Right cardiac atrium (tissue), 5 donors: ENCODE results near the gene HOXA1. TPM values are rescaled to one million over a fixed set of nuclear protein-coding genes. Genes with fewer than 3 reads are reported as not detected.

Experiments
- ATAC-seq, 2 donors: fragments of 200-7000 bp; cut with Tn5 transposase; one replicate each; pipeline versions ENCODE4 v1.8.0 to v1.9.1; 2020; ENCODE audit warnings: moderate library complexity in 2 of 2, mild to moderate bottlenecking in 1 of 2
- DNase-seq, 3 donors: peaks; one replicate each; pipeline ENCODE4 v3.0.0-alpha.2; 2020
- H3K27ac ChIP-seq: one replicate; pipeline ENCODE4 v1.5.1; 2013; ENCODE audit warnings: mild to moderate bottlenecking, low read length, control low read depth, moderate library complexity
- H3K27me3 ChIP-seq: one replicate; pipeline ENCODE4 v1.6.1; 2013; ENCODE audit not compliant: control insufficient read depth, insufficient read depth
- H3K4me1 ChIP-seq: one replicate; pipeline ENCODE4 v1.6.1; 2013; ENCODE audit warnings: low read length; ENCODE audit not compliant: control insufficient read depth, insufficient read depth
- H3K4me3 ChIP-seq: one replicate; pipeline ENCODE4 v1.5.1; 2013; ENCODE audit warnings: low read length, control low read depth
- H3K9me3 ChIP-seq: one replicate; pipeline ENCODE4 v1.6.1; 2013; ENCODE audit warnings: low read length; ENCODE audit not compliant: control insufficient read depth
- WGBS: extraction: QIAGEN DNeasy Blood & Tissue Kit; methylation state at CpG from one replicate; pipeline ENCODE4 v1.1.7; 2013; 5-methylcytosine and 5-hydroxymethylcytosine counted together
- intact Hi-C, 4 donors: fragments of 100-400 bp; cut with DNase I; formaldehyde crosslinking; loops; one replicate each; pipeline versions ENCODE4 v1.11.0 to v1.14.0; 2022 to 2023
- polyA plus RNA-seq: library from polyadenylated mRNA; stranded (reverse); fragments of 200-250 nt; gene quantifications from one replicate; pipeline ENCODE4 v1.2.3, GENCODE V29; 2013
- total RNA-seq, 4 donors: library from RNA; stranded (reverse); fragmentation: NEBNext Ultra II Directional; extraction: Animal tissue kit (Norgen Biotek cat#: 25700); gene quantifications; one replicate each; pipeline ENCODE4 v1.2.1, GENCODE V29; 2021
- donor health status: healthy with polysubstance abuse.
- donor health status: DM: no; HTN: yes; CAD: no.
- donor health status: DM: no; HTN: no; CAD: no.
- donor health status: DM: no; HTN: yes; CAD: no; lungs with severe emphysema.
- donor health status: DM: yes; HTN: yes; CAD: no.

HOXA1 gene
- total and polyA plus RNA-seq, 5 donors, result 0.14 to 0.29 (median 0.15) TPM; not detected in 2

GRCh38 chr7:27093184-27093895 is 2.5 kb downstream of the HOXA1 start:
- 57% methylated on average over 6 of the region's 6 CpGs for WGBS
- intact Hi-C loops, result no loop called here
- Histone ChIP-seq H3K27ac (no peak overlapping the region), H3K9me3 (no peaks in the 10 kb centered on the region), H3K27me3 (peaks cover 2% of the 10 kb centered on the region), H3K4me1 (no peaks in the 10 kb centered on the region), H3K4me3 (no peak overlapping the region)
- DNase-seq (no peak), ATAC-seq (no peak)

- H3K27me3 ChIP-seq, result peaks cover 2% of the 10 kb centered on the region
- 44% methylated on average over 1 of the region's 1 CpG for WGBS
- no peak overlapping the region for H3K27ac ChIP-seq
- no peak overlapping the region for H3K4me3 ChIP-seq
- no peak for ATAC-seq
- no peak for DNase-seq
- no peaks in the 10 kb centered on the region for H3K4me1 ChIP-seq
- no peaks in the 10 kb centered on the region for H3K9me3 ChIP-seq
- intact Hi-C loops, result no loop called here
These were observed 3.0 kb downstream of the HOXA1 start for GRCh38 chr7:27092819-27093110.

- no peak for DNase-seq
- ATAC-seq, result no peak
- intact Hi-C loops, result no loop called here
- H3K27ac ChIP-seq, result no peak overlapping the region
- 48% methylated on average over 9 of the region's 9 CpGs for WGBS
- no peaks in the 10 kb centered on the region for H3K9me3 ChIP-seq
- no peaks in the 10 kb centered on the region for H3K4me1 ChIP-seq
- H3K27me3 ChIP-seq, result peaks cover 2% of the 10 kb centered on the region
- no peak overlapping the region for H3K4me3 ChIP-seq
These were observed 3.6 kb downstream of the HOXA1 start for GRCh38 chr7:27091941-27092818.

- no peak for ATAC-seq
- H3K4me3 ChIP-seq, result no peak overlapping the region
- intact Hi-C loops, result no loop called here
- no peaks in the 10 kb centered on the region for H3K9me3 ChIP-seq
- no peak overlapping the region for H3K27ac ChIP-seq
- H3K27me3 ChIP-seq, result peaks cover 2% of the 10 kb centered on the region
- no peaks in the 10 kb centered on the region for H3K4me1 ChIP-seq
- WGBS, result 25% methylated on average over 3 of the region's 3 CpGs
- no peak for DNase-seq
These were observed 4.7 kb downstream of the HOXA1 start for GRCh38 chr7:27091105-27091504.

GRCh38 chr7:27088002-27088922 is 7.5 kb downstream of the HOXA1 start:
- Histone ChIP-seq H3K4me3 (peak overlapping the region; percentile 9), H3K27ac (no peak overlapping the region), H3K27me3 (peaks cover 2% of the 10 kb centered on the region), H3K9me3 (no peaks in the 10 kb centered on the region), H3K4me1 (no peaks in the 10 kb centered on the region)
- no peak for ATAC-seq
- intact Hi-C loops, result no loop called here
- no peak for DNase-seq
- WGBS, result 15% methylated on average over 68 of the region's 68 CpGs

- WGBS, result 87% methylated on average over 2 of the region's 2 CpGs
- intact Hi-C loops, result no loop called here
These were observed 12.2 kb downstream of the HOXA1 start for GRCh38 chr7:27083646-27084045.

GRCh38 chr7:27082171-27082570 is 13.6 kb downstream of the HOXA1 start:
- Histone ChIP-seq H3K4me1 (no peaks in the 10 kb centered on the region), H3K9me3 (no peaks in the 10 kb centered on the region), H3K27me3 (no peaks in the 10 kb centered on the region), H3K27ac (no peak overlapping the region), H3K4me3 (no peak overlapping the region)
- ATAC-seq, result no peak
- intact Hi-C loops, result no loop called here
- no peak for DNase-seq
- WGBS, result 78% methylated on average over 1 of the region's 1 CpG

More at GRCh38 chr7:27083646-27084045, 12.2 kb downstream of the HOXA1 start:
- ATAC-seq, result no peak
- no peaks in the 10 kb centered on the region for H3K4me1 ChIP-seq
- no peak overlapping the region for H3K27ac ChIP-seq
- no peaks in the 10 kb centered on the region for H3K27me3 ChIP-seq
- DNase-seq, result no peak
- H3K9me3 ChIP-seq, result no peaks in the 10 kb centered on the region
- no peak overlapping the region for H3K4me3 ChIP-seq

- no peak for DNase-seq
These were observed 14.9 kb downstream of the HOXA1 start for GRCh38 chr7:27080844-27081436.

GRCh38 chr7:27079234-27079975 is 16.4 kb downstream of the HOXA1 start:
- H3K27me3 ChIP-seq, result no peaks in the 10 kb centered on the region
- DNase-seq (no peak), ATAC-seq (no peak)
- H3K4me1 ChIP-seq, result no peaks in the 10 kb centered on the region
- H3K9me3 ChIP-seq, result no peaks in the 10 kb centered on the region
- H3K27ac ChIP-seq, result no peak overlapping the region
- 95% methylated on average over 1 of the region's 1 CpG for WGBS
- intact Hi-C loops, result no loop called here
- H3K4me3 ChIP-seq, result no peak overlapping the region

More at GRCh38 chr7:27080844-27081436, 14.9 kb downstream of the HOXA1 start:
- Histone ChIP-seq H3K9me3 (no peaks in the 10 kb centered on the region), H3K27me3 (no peaks in the 10 kb centered on the region), H3K4me3 (no peak overlapping the region), H3K27ac (no peak overlapping the region), H3K4me1 (no peaks in the 10 kb centered on the region)
- intact Hi-C loops, result no loop called here
- no peak for ATAC-seq
- WGBS, result 53% methylated on average over 4 of the region's 4 CpGs

GRCh38 chr7:27078616-27079233 is 17.1 kb downstream of the HOXA1 start:
- H3K4me1 ChIP-seq, result no peaks in the 10 kb centered on the region
- DNase-seq, result no peak
- H3K27me3 ChIP-seq, result no peaks in the 10 kb centered on the region
- no peak overlapping the region for H3K27ac ChIP-seq
- WGBS, result 91% methylated on average over 5 of the region's 5 CpGs
- no peaks in the 10 kb centered on the region for H3K9me3 ChIP-seq
- intact Hi-C loops, result no loop called here
- no peak overlapping the region for H3K4me3 ChIP-seq
- ATAC-seq, result no peak
